ENCODE data around the gene CHD9NB. TPM values are rescaled to one million over a fixed set of nuclear protein-coding genes. Genes with fewer than 3 reads are reported as not detected.

CHD9NB gene
- total and polyA plus RNA-seq, 9 of the 15 experiments (the other 6 are each of a cell fraction or from before 2014, with no cell fraction given): 0.06 to 0.10 (median 0.07) TPM; not detected in 6

DNA sequence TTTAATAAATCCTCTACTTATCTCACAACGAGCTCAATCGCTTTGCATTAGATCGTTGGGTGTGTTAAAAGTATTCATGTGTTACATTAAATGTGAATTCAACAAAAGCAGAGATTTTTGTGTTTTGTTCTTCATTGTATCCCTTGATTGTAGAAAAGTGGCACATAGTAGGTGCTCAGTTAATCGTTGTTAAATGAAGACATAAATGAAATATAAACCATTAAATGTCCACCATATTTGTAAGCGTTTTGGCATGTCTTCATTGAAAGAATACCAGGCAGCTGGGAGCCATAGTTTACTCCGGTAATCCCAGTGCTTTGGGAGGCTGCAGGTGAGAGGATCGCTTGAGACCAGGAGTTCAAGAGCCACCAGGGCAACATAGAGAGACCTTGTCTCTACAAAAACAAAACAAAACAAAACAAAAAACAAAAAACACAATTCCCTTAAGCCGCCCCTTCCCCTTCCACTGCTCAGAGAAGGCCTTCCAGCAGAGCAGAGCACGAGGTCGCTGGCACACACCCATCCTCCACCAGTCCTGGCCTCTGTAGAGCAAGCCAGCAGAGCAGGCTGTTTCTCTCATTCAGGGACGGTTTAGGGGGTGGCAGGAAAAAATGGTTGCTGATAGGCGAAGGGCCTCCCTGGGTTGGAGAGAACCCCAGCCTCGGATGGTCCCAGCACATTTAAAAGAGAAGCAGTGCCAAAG is 1.4 kb upstream of the CHD9NB start:
- Histone ChIP-seq H3K4me2 (ENCODE audit: insufficient read depth, low read length) (peak overlapping the region; percentile 83), H3K36me3 (ENCODE audit: control insufficient read depth, insufficient read depth, low read length) (peaks cover 11% of the 10 kb centered on the region; the same call in 2 of the 3 replicates), H3K27ac (ENCODE audit: extremely low read depth, low read depth, low read length) (peak overlapping the region; percentile 70), H4K20me1 (replicated peaks; ENCODE audit: control insufficient read depth, insufficient read depth, low read length) (no peaks in the 10 kb centered on the region), H3K9ac (ENCODE audit: insufficient read depth in 1 of 2, low read depth in 2 of 2, low read length in 2 of 2) (peak overlapping the region; percentile 89 to 96), H2AFZ (ENCODE audit: low read depth, low read length) (peak overlapping the region; percentile 94), H3K27me3 (ENCODE audit: control insufficient read depth in 2 of 2, insufficient read depth in 2 of 2, low read length in 2 of 2) (no peaks in the 10 kb centered on the region), H3K4me3 (peak overlapping the region; percentile 78), H3K9me1 (ENCODE audit: control insufficient read depth, insufficient read depth, low read length) (no peaks in the 10 kb centered on the region), H3K9me3 (replicated peaks; ENCODE audit: control insufficient read depth, insufficient read depth, low read depth, low read length) (no peaks in the 10 kb centered on the region), H3K4me1 (replicated peaks in 1 of 2; ENCODE audit: control insufficient read depth in 2 of 2, insufficient read depth in 2 of 2, low read length in 2 of 2) (peaks cover 24 to 35% of the 10 kb centered on the region in 2 experiments; a peak in 4 of 5 replicates), H3K79me2 (ENCODE audit: control insufficient read depth, insufficient read depth, low read length) (peaks cover 47% of the 10 kb centered on the region)
- peak; percentile 54 for ATAC-seq
- TSS peak; percentile 81 for BruUV-seq (replicated peaks)
- 53% methylated on average over 12 of the region's 13 CpGs for WGBS (ENCODE audit: insufficient coverage, low coverage, missing lambda C conversion rate)
- ChIA-PET POLR2A (interaction anchor here (0.5 to 1.2 kb wide), 6 partner anchors 10 to 550 kb away, joined by 3 to 4 read pairs (median 3); no protein-coding TSS in a partner anchor), CTCF (ENCODE audit: low intra/inter-chr PET ratio) (interaction anchor here (0.9 to 2.0 kb wide), 6 partner anchors 25 to 229 kb away, joined by 3 to 16 read pairs (median 4); no protein-coding TSS in a partner anchor)
- FAIRE-seq: peak; percentile 37
- in situ Hi-C loops (cut with MboI): loop anchor here (10.0 kb wide), 1 partner anchor 451 kb away; the partner anchor contains the start of gene AKTIP
- peak; percentile 27 to 59 (median 40) for DNase-seq (ENCODE audit: extremely low read depth in 1 of 4, low spot score in 3 of 4)
- intact Hi-C loops (cut with micrococcal nuclease): loop anchor here (10.0 kb wide), 1 partner anchor 231 kb away; no protein-coding TSS in a partner anchor
- TF ChIP-seq RBM25 (IDR thresholded peaks at IDR 0.05; ENCODE audit: low read depth, low read length, severe bottlenecking) (peak; percentile 42), TEAD2 (tag; IDR thresholded peaks at IDR 0.05) (no peak), ZKSCAN1 (IDR thresholded peaks at IDR 0.05; ENCODE audit: low read depth, low read length) (peak; percentile 87), ZNF232 (CRISPR knock-in tag; IDR thresholded peaks at IDR 0.05) (no peak), ZNF583 (CRISPR knock-in tag; IDR thresholded peaks at IDR 0.05) (no peak), FOXM1 (IDR thresholded peaks at IDR 0.05; ENCODE audit: low read depth) (no peak), FOXM1 (CRISPR knock-in tag; IDR thresholded peaks at IDR 0.05; ENCODE audit: low read depth) (no peak), CEBPB (tag; IDR thresholded peaks at IDR 0.05) (no peak), ZNF212 (CRISPR knock-in tag; IDR thresholded peaks at IDR 0.05) (no peak), KAT8 (IDR thresholded peaks at IDR 0.05; ENCODE audit: low read depth) (no peak), BMI1 (IDR thresholded peaks at IDR 0.05; ENCODE audit: low read length) (no peak), SMAD3 (CRISPR knock-in tag; conservative IDR thresholded peaks at IDR 0.05) (no peak), CAMTA2 (CRISPR knock-in tag; conservative IDR thresholded peaks at IDR 0.05) (no peak)
- TF ChIP-seq, protein P1, sequence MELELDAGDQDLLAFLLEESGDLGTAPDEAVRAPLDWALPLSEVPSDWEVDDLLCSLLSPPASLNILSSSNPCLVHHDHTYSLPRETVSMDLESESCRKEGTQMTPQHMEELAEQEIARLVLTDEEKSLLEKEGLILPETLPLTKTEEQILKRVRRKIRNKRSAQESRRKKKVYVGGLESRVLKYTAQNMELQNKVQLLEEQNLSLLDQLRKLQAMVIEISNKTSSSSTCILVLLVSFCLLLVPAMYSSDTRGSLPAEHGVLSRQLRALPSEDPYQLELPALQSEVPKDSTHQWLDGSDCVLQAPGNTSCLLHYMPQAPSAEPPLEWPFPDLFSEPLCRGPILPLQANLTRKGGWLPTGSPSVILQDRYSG (tag; conservative IDR thresholded peaks at IDR 0.05; ENCODE audit: low read depth): 0 out of 2 replicates have a peak, but pooled peaks have one; percentile 32
- TF ChIP-seq, protein P2, sequence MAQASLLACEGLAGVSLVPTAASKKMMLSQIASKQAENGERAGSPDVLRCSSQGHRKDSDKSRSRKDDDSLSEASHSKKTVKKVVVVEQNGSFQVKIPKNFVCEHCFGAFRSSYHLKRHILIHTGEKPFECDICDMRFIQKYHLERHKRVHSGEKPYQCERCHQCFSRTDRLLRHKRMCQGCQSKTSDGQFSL (CRISPR knock-in tag; IDR thresholded peaks at IDR 0.05): no peak
- TF ChIP-seq, protein P2 (tag; IDR thresholded peaks at IDR 0.05): no peak
- TF ChIP-seq, protein P3, sequence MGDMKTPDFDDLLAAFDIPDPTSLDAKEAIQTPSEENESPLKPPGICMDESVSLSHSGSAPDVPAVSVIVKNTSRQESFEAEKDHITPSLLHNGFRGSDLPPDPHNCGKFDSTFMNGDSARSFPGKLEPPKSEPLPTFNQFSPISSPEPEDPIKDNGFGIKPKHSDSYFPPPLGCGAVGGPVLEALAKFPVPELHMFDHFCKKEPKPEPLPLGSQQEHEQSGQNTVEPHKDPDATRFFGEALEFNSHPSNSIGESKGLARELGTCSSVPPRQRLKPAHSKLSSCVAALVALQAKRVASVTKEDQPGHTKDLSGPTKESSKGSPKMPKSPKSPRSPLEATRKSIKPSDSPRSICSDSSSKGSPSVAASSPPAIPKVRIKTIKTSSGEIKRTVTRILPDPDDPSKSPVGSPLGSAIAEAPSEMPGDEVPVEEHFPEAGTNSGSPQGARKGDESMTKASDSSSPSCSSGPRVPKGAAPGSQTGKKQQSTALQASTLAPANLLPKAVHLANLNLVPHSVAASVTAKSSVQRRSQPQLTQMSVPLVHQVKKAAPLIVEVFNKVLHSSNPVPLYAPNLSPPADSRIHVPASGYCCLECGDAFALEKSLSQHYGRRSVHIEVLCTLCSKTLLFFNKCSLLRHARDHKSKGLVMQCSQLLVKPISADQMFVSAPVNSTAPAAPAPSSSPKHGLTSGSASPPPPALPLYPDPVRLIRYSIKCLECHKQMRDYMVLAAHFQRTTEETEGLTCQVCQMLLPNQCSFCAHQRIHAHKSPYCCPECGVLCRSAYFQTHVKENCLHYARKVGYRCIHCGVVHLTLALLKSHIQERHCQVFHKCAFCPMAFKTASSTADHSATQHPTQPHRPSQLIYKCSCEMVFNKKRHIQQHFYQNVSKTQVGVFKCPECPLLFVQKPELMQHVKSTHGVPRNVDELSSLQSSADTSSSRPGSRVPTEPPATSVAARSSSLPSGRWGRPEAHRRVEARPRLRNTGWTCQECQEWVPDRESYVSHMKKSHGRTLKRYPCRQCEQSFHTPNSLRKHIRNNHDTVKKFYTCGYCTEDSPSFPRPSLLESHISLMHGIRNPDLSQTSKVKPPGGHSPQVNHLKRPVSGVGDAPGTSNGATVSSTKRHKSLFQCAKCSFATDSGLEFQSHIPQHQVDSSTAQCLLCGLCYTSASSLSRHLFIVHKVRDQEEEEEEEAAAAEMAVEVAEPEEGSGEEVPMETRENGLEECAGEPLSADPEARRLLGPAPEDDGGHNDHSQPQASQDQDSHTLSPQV (IDR thresholded peaks at IDR 0.05): no peak

All from K562 (cell line).